ENCODE results near the gene PDE6D. TPM values are rescaled to one million over a fixed set of nuclear protein-coding genes. Genes with fewer than 3 reads are reported as not detected.

PDE6D gene
- total RNA-seq, 4 donors from 2014 or later, result 13.0 to 25.3 (median 18.1) TPM

DNA sequence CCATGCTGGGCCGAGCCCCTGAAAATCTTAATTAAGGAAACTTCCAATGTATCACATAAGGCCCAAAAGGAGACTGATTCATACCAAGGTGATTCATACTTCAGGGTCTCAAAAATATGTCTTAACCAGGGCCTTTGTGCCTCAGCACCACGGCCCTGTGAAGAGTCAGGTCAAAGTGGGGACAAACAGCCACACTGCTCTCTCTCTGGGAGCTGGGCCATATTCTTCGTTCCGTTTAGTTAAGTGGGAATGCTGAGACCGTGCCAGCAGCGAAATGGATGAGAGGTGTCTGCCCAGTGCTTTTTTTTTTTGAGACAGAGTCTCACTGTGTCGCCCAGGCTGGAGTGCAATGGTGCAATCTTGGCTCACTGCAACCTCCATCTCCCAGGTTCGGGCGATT lies 82.1 kb downstream of the PDE6D start:
- DNase-seq (ENCODE audit: low spot score in 2 of 2), result no peak
- TF ChIP-seq POLR2A (IDR thresholded peaks at IDR 0.05), result no peak
- TF ChIP-seq, protein P1, sequence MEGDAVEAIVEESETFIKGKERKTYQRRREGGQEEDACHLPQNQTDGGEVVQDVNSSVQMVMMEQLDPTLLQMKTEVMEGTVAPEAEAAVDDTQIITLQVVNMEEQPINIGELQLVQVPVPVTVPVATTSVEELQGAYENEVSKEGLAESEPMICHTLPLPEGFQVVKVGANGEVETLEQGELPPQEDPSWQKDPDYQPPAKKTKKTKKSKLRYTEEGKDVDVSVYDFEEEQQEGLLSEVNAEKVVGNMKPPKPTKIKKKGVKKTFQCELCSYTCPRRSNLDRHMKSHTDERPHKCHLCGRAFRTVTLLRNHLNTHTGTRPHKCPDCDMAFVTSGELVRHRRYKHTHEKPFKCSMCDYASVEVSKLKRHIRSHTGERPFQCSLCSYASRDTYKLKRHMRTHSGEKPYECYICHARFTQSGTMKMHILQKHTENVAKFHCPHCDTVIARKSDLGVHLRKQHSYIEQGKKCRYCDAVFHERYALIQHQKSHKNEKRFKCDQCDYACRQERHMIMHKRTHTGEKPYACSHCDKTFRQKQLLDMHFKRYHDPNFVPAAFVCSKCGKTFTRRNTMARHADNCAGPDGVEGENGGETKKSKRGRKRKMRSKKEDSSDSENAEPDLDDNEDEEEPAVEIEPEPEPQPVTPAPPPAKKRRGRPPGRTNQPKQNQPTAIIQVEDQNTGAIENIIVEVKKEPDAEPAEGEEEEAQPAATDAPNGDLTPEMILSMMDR (IDR thresholded peaks at IDR 0.05), result no peak
- H3K4me3 ChIP-seq (ENCODE audit: low read depth, poor library complexity, severe bottlenecking), result no peak overlapping the region
- intact Hi-C loops (cut with DNase I; ENCODE audit: low total_unique reads), result no loop called here
- 82 to 95% methylated on average over 9 of the region's 9 CpGs for WGBS, 2 donors

GRCh38 chr2:231696004-231696367 lies 85.1 kb downstream of the PDE6D start:
- H3K4me3 ChIP-seq (ENCODE audit: low read depth, poor library complexity, severe bottlenecking), result no peak overlapping the region
- WGBS, 2 donors, result 32 to 34% methylated on average over 2 of the region's 2 CpGs
- intact Hi-C loops (cut with DNase I; ENCODE audit: low total_unique reads), result no loop called here
- peak; percentile 80 to 91 for DNase-seq (ENCODE audit: low spot score in 2 of 2)
- no peak for TF ChIP-seq POLR2A (IDR thresholded peaks at IDR 0.05)
- TF ChIP-seq, protein P1 (IDR thresholded peaks at IDR 0.05), result no peak

GRCh38 chr2:231693956-231694355 lies 87.1 kb downstream of the PDE6D start:
- intact Hi-C loops (cut with DNase I; ENCODE audit: low total_unique reads), result no loop called here
- 71 to 84% methylated on average over 6 to 7 of the region's 7 CpGs for WGBS, 2 donors
- TF ChIP-seq POLR2A (IDR thresholded peaks at IDR 0.05), result no peak
- TF ChIP-seq, protein P1 (IDR thresholded peaks at IDR 0.05), result no peak
- H3K4me3 ChIP-seq (ENCODE audit: low read depth, poor library complexity, severe bottlenecking), result no peak overlapping the region
- DNase-seq (ENCODE audit: low spot score in 2 of 2), result no peak

GRCh38 chr2:231692847-231693246 lies 88.2 kb downstream of the PDE6D start:
- no peak for TF ChIP-seq POLR2A (IDR thresholded peaks at IDR 0.05)
- TF ChIP-seq, protein P1 (IDR thresholded peaks at IDR 0.05), result no peak
- DNase-seq (ENCODE audit: low spot score in 2 of 2), result no peak
- 69 to 86% methylated on average over 13 of the region's 13 CpGs for WGBS, 2 donors
- intact Hi-C loops (cut with DNase I; ENCODE audit: low total_unique reads), result no loop called here
- no peak overlapping the region for H3K4me3 ChIP-seq (ENCODE audit: low read depth, poor library complexity, severe bottlenecking)

DNA sequence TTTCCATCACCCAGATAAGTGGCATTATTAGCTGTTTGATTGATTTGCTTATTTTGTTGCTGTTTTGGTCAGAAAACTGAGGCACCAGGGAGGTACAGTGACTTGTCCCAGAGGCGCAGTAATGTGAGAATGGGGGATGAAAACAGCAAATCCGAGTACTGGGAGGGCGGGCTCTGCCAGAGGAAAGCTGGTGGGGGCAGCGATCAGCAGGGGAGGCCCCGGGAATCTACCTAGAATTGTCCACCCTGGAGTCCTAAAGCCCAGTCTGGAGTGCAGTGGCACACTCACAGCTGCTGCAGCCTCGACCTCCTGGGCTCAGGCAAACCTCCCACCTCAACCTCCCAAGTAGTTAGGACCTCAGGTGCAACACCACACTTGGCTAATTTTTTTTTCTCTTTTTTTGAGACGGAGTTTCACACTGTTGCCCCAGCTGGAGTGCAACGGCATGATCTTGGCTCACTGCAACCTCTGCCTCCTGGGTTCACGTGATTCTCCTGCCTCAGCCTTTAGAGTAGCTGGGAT lies 89.8 kb downstream of the PDE6D start:
- WGBS, 2 donors, result 74 to 79% methylated on average over 9 of the region's 9 CpGs
- no peak for DNase-seq (ENCODE audit: low spot score in 2 of 2)
- intact Hi-C loops (cut with DNase I; ENCODE audit: low total_unique reads), result no loop called here
- no peak overlapping the region for H3K4me3 ChIP-seq (ENCODE audit: low read depth, poor library complexity, severe bottlenecking)
- TF ChIP-seq, protein P1 (IDR thresholded peaks at IDR 0.05), result no peak
- no peak for TF ChIP-seq POLR2A (IDR thresholded peaks at IDR 0.05)

Measured in lower leg skin (tissue), 4 donors.